Stomach (tissue), 4 donors: ENCODE results near the gene KSR2.

Source experiments
- CTCF ChIP-seq, 7 experiments: fragments of 450-650 bp in 4 of 7; fragments of 200-600 bp in 3 of 7; sonication (generic) in 3 of 7; IDR thresholded peaks; one replicate each; pipeline ENCODE4 v1.5.1; 2016 to 2019; ENCODE audit warnings: antibody characterized with exemption in 7 of 7, control low read depth in 2 of 7, mild to moderate bottlenecking in 1 of 7
- EP300 ChIP-seq: sonication (generic); formaldehyde crosslinking; IDR thresholded peaks from one replicate; pipeline ENCODE4 v1.6.1; 2017; ENCODE audit warnings: antibody characterized with exemption
- POLR2A ChIP-seq, 4 donors: fragments of 450-650 bp; IDR thresholded peaks; one replicate each; pipeline ENCODE4 v1.6.1; 2016; ENCODE audit warnings: antibody characterized with exemption in 4 of 4, control low read depth in 2 of 4, mild to moderate bottlenecking in 1 of 4, moderate library complexity in 1 of 4

- TF ChIP-seq POLR2A (IDR thresholded peaks at IDR 0.05): no peak
- no peak for TF ChIP-seq CTCF (IDR thresholded peaks at IDR 0.05)
- no peak for TF ChIP-seq EP300
Measured at GRCh38 chr12:117882603-117883184, 86.1 kb downstream of the KSR2 start.
